HuH-7.5 (cell line): ENCODE measurements around the gene IL20RB.

Experiments used
- DNase-seq: peaks from one replicate; pipeline ENCODE4 v3.0.0; 2011; ENCODE audit warnings: low spot score

Gene IL20RB

DNA sequence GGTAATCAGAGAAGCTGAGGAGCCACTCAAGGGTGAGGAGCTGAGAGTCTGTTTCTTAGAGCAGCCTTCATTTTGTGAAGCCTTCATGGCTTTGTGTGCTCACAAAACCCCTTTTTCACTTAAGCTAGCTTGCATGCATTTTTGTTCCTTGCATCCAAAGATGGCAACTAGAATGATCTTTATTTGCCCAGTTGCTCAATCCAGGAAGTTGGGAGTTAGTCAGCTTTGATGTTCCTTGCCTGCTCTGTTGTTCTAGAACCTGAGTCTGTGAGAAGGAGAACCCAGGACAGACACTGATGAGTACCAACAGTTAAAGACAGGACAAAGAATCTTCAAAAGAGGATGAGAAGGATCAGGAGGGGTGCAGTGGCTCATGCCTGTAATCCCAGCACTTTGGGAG lies 81.8 kb downstream of the IL20RB start:
- DNase-seq = no peak

DNA sequence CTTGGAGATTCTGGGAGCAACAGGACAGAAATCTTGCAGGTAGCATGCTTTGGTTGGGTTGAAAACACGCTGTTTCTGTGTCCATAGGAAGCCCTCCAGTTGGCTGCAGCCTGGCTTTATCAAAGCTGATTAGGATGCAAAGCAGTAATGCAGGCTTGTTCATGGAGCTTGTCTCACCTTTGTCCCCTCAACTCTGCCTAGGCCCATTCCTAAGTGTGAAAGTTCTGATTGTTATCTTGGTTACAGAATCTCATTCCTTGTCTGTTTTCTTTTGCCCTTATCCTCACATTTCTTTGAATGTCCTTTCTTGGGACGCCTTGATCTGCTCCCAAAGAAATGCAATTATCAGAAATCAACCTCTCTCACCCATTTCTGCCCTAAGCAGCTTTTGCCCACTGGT lies 83.5 kb downstream of the IL20RB start:
- no peak for DNase-seq

DNA sequence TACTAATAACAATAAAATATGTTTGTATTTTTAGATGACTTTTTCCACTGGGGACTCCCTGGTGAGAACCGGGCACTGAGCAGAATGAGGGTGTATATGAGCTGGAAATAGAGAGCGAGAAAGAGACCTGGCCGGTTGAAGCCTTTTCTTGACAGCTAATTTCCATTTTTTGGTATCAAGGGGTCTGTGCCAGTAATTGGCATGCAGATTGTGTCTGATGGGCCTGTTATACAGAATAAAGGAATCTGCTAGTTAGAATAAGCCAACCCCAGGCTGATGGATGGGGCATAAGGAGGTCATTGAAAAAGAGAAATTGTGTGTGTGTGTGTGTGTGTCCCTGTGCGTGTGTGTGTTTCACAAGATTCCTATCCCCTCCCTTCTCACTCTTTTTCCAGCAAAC lies 83.9 kb downstream of the IL20RB start:
- no peak for DNase-seq

DNA sequence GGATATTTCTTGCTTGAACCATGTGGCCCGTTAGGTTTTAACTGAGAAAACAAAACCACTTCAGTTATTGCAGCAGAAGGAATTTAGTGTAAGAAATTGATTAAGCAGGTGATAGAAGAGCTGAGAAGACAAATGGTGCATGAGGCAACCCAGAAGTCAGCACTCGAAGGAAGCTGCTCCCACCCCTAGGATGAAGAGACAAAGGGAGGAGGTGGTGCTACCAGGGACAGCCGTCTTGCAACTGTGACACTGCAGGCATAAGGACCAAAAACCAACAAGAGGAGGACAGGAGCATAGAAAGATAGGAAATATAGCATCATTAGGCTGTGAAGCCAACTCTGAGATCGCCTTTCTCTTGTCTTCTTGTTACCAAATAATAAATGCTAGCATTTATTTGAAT lies 89.0 kb downstream of the IL20RB start:
- DNase-seq = no peak

DNA sequence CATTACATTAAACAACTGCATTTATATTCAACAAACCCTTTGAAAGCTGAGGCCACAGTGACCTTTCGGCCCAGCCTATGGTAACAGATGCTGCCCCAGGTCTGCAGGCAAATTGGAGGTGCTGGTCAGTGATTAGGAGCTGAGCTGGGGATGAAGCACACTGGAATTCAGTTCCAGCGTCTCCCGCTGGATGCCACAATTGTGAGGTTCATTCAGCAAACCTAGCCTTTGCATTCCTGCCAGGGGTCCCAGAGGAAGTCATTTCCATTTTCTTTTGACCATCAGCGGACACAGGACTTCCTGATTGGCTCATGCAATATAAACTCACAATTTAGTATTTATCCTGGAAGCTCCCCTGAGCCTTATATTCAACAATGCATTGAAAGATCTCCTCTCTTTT lies 89.5 kb downstream of the IL20RB start:
- no peak for DNase-seq

DNA sequence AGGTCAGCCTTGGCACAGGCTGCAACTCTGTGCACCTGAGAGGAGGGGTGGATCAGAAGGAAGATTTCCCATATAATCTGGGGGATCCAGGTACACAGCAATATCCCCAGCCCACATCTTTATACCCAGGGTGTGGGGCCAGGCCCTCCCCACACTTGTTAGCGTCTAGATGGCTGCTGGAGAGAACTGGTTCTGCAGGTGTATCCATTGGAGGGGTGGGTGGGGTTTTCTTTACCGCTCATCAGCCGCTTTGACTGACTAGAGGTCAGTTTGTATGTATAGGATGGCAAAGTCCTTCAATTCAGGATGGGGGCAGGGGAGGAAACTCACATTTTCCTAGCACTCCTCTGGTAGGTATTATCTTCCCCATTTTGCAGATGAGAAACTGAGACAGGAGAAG lies 92.5 kb downstream of the IL20RB start:
- DNase-seq = no peak

DNA sequence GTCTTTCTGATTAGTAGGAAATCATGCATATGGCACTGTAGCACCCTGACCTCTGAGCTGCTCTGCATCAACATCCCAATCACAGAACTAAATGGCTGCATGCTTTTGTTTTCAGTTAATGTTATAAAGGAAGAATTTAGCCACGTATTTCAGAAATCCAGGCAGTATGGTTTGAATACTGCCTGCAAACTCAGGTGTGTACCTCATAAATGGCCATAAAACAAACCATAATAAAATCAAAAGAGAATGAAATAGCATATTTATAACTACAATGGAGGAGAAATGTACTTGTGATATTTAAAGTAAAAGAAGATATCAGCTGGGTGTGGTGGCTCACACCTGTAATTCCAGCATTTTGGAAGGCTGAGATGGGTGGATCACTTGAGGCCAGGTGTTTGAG lies 94.5 kb downstream of the IL20RB start:
- DNase-seq = no peak
